Measurements from ENCODE around the gene GGT1.

GGT1 gene

GRCh38 chr22:24578355-24579257, 24.4 kb upstream of the GGT1 start:
- H3K9me3 Mint-ChIP-seq = no peaks in the 10 kb centered on the region
- no peak overlapping the region for H3K27ac Mint-ChIP-seq
- H3K36me3 Mint-ChIP-seq (ENCODE audit: low read depth) = peaks cover 24% of the 10 kb centered on the region
- no peak overlapping the region for H3K4me3 Mint-ChIP-seq
- no peaks in the 10 kb centered on the region for H3K27me3 Mint-ChIP-seq
- H3K4me1 Mint-ChIP-seq (ENCODE audit: low read depth) = no peaks in the 10 kb centered on the region

GRCh38 chr22:24579258-24579601, 23.8 kb upstream of the GGT1 start:
- no peaks in the 10 kb centered on the region for H3K27me3 Mint-ChIP-seq
- no peaks in the 10 kb centered on the region for H3K4me1 Mint-ChIP-seq (ENCODE audit: low read depth)
- no peak overlapping the region for H3K4me3 Mint-ChIP-seq
- H3K27ac Mint-ChIP-seq = no peak overlapping the region
- no peaks in the 10 kb centered on the region for H3K9me3 Mint-ChIP-seq
- peaks cover 21% of the 10 kb centered on the region for H3K36me3 Mint-ChIP-seq (ENCODE audit: low read depth)

GRCh38 chr22:24580276-24580675, 22.7 kb upstream of the GGT1 start:
- H3K36me3 Mint-ChIP-seq (ENCODE audit: low read depth) = peaks cover 11% of the 10 kb centered on the region
- no peaks in the 10 kb centered on the region for H3K4me1 Mint-ChIP-seq (ENCODE audit: low read depth)
- H3K27me3 Mint-ChIP-seq = no peaks in the 10 kb centered on the region
- H3K9me3 Mint-ChIP-seq = no peaks in the 10 kb centered on the region
- H3K4me3 Mint-ChIP-seq = no peak overlapping the region
- no peak overlapping the region for H3K27ac Mint-ChIP-seq

GRCh38 chr22:24582056-24582814, 20.8 kb upstream of the GGT1 start:
- Mint-ChIP-seq H3K4me3 (no peak overlapping the region), H3K36me3 (ENCODE audit: low read depth) (peaks cover 4% of the 10 kb centered on the region), H3K4me1 (ENCODE audit: low read depth) (no peaks in the 10 kb centered on the region), H3K27ac (no peak overlapping the region), H3K9me3 (no peaks in the 10 kb centered on the region), H3K27me3 (no peaks in the 10 kb centered on the region)

GRCh38 chr22:24583221-24584165, 19.5 kb upstream of the GGT1 start:
- Mint-ChIP-seq H3K27ac (no peak overlapping the region), H3K4me3 (no peak overlapping the region), H3K36me3 (ENCODE audit: low read depth) (no peaks in the 10 kb centered on the region), H3K4me1 (ENCODE audit: low read depth) (no peaks in the 10 kb centered on the region), H3K9me3 (no peaks in the 10 kb centered on the region), H3K27me3 (no peaks in the 10 kb centered on the region)

- no peaks in the 10 kb centered on the region for H3K36me3 Mint-ChIP-seq (ENCODE audit: low read depth)
- H3K9me3 Mint-ChIP-seq = no peaks in the 10 kb centered on the region
- H3K27me3 Mint-ChIP-seq = no peaks in the 10 kb centered on the region
- H3K27ac Mint-ChIP-seq = no peak overlapping the region
- H3K4me1 Mint-ChIP-seq (ENCODE audit: low read depth) = no peaks in the 10 kb centered on the region
- no peak overlapping the region for H3K4me3 Mint-ChIP-seq
These were observed 18.7 kb upstream of the GGT1 start for GRCh38 chr22:24584166-24584790.

GRCh38 chr22:24584871-24585411, 18.1 kb upstream of the GGT1 start:
- Mint-ChIP-seq H3K27ac (no peak overlapping the region), H3K36me3 (ENCODE audit: low read depth) (no peaks in the 10 kb centered on the region), H3K4me3 (no peak overlapping the region), H3K4me1 (ENCODE audit: low read depth) (no peaks in the 10 kb centered on the region), H3K27me3 (no peaks in the 10 kb centered on the region), H3K9me3 (no peaks in the 10 kb centered on the region)

GRCh38 chr22:24585461-24585860, 17.5 kb upstream of the GGT1 start:
- Mint-ChIP-seq H3K4me1 (ENCODE audit: low read depth) (no peaks in the 10 kb centered on the region), H3K27me3 (no peaks in the 10 kb centered on the region), H3K36me3 (ENCODE audit: low read depth) (no peaks in the 10 kb centered on the region), H3K27ac (no peak overlapping the region), H3K9me3 (no peaks in the 10 kb centered on the region), H3K4me3 (no peak overlapping the region)

- Mint-ChIP-seq H3K9me3 (no peaks in the 10 kb centered on the region), H3K36me3 (ENCODE audit: low read depth) (no peaks in the 10 kb centered on the region), H3K27ac (no peak overlapping the region), H3K27me3 (no peaks in the 10 kb centered on the region), H3K4me3 (no peak overlapping the region), H3K4me1 (ENCODE audit: low read depth) (no peaks in the 10 kb centered on the region)
These were observed 17.0 kb upstream of the GGT1 start for GRCh38 chr22:24585927-24586546.

- H3K4me3 Mint-ChIP-seq = no peak overlapping the region
- no peaks in the 10 kb centered on the region for H3K9me3 Mint-ChIP-seq
- peaks cover under 1% of the 10 kb centered on the region for H3K4me1 Mint-ChIP-seq (ENCODE audit: low read depth)
- peaks cover 2% of the 10 kb centered on the region for H3K27me3 Mint-ChIP-seq
- no peak overlapping the region for H3K27ac Mint-ChIP-seq
- no peaks in the 10 kb centered on the region for H3K36me3 Mint-ChIP-seq (ENCODE audit: low read depth)
These were observed 15.7 kb upstream of the GGT1 start for GRCh38 chr22:24587251-24587650.

GRCh38 chr22:24587948-24588347, 15.0 kb upstream of the GGT1 start:
- Mint-ChIP-seq H3K4me3 (no peak overlapping the region), H3K27me3 (peaks cover 4% of the 10 kb centered on the region), H3K27ac (no peak overlapping the region), H3K9me3 (no peaks in the 10 kb centered on the region), H3K36me3 (ENCODE audit: low read depth) (no peaks in the 10 kb centered on the region), H3K4me1 (ENCODE audit: low read depth) (peaks cover 3% of the 10 kb centered on the region)

- Mint-ChIP-seq H3K27me3 (peaks cover 4% of the 10 kb centered on the region), H3K4me1 (ENCODE audit: low read depth) (peaks cover 3% of the 10 kb centered on the region), H3K36me3 (ENCODE audit: low read depth) (no peaks in the 10 kb centered on the region), H3K27ac (no peak overlapping the region), H3K9me3 (no peaks in the 10 kb centered on the region), H3K4me3 (no peak overlapping the region)
These were observed 14.6 kb upstream of the GGT1 start for GRCh38 chr22:24588381-24588756.

- Mint-ChIP-seq H3K36me3 (ENCODE audit: low read depth) (no peaks in the 10 kb centered on the region), H3K9me3 (no peaks in the 10 kb centered on the region), H3K4me3 (no peak overlapping the region), H3K27ac (no peak overlapping the region), H3K27me3 (peaks cover 4% of the 10 kb centered on the region), H3K4me1 (ENCODE audit: low read depth) (peaks cover 3% of the 10 kb centered on the region)
These were observed 14.1 kb upstream of the GGT1 start for GRCh38 chr22:24588757-24589481.
